IMR-90 (cell line): ENCODE results near the gene ARRDC1. TPM values are rescaled to one million over a fixed set of nuclear protein-coding genes. Genes with fewer than 3 reads are reported as not detected.

Experiments
- ATAC-seq: fragments of 200-7000 bp; cut with Tn5 transposase; 2 replicates; pipeline ENCODE4 v1.9.1; 2020; ENCODE audit warnings: low read depth, mild to moderate bottlenecking, moderate library complexity
- BruUV-seq: library from RNA; stranded (reverse); fragments of 400-500 nt; replicated peaks from 2 replicates; lab custom pipeline; 2021; lab: Mats Ljungman, UMichigan
- CTCF ChIA-PET: fragments of 300-600 bp; formaldehyde crosslinking; extraction: SDS; loops from one replicate; lab custom pipeline; 2021; ENCODE audit warnings: antibody characterized with exemption; lab: Yijun Ruan, JAX
- POLR2A ChIA-PET: fragments of 300-600 bp; sonication (Branson Sonifier 250); formaldehyde crosslinking; loops from one replicate; lab custom pipeline; 2022; ENCODE audit warnings: antibody characterized with exemption; ENCODE audit not compliant: unreplicated experiment; lab: Charles Lee
- DNase-seq: peaks from one replicate; pipeline ENCODE4 v3.0.0; 2013
- H2AFZ ChIP-seq: replicated peaks from 2 replicates; pipeline ENCODE3; 2013; ENCODE audit warnings: low read length, mild to moderate bottlenecking; ENCODE audit not compliant: poor library complexity
- H2AK5ac ChIP-seq: 2 replicates; pipeline ENCODE4 v1.6.1; 2013; ENCODE audit warnings: low read depth, low read length, inconsistent platforms
- H2AK9ac ChIP-seq: replicated peaks from 2 replicates; pipeline ENCODE3; 2013; ENCODE audit warnings: mild to moderate bottlenecking, low read depth, low read length, moderate library complexity; ENCODE audit not compliant: poor library complexity
- H2BK120ac ChIP-seq: 2 replicates; pipeline ENCODE4 v1.6.1; 2013; ENCODE audit warnings: low read depth, low read length, inconsistent platforms
- H2BK15ac ChIP-seq: 3 replicates; pipeline ENCODE4 v1.6.1; 2013; ENCODE audit warnings: low read depth, low read length, inconsistent platforms
- H2BK20ac ChIP-seq: 2 replicates; pipeline ENCODE4 v1.6.1; 2013; ENCODE audit warnings: low read depth, mild to moderate bottlenecking, inconsistent platforms, low read length, moderate library complexity
- H2BK5ac ChIP-seq: 2 replicates; pipeline ENCODE4 v1.6.1; 2013; ENCODE audit warnings: mild to moderate bottlenecking, low read depth, low read length, inconsistent platforms; ENCODE audit not compliant: poor library complexity, severe bottlenecking
- H3K14ac ChIP-seq: replicated peaks from 2 replicates; pipeline ENCODE4 v1.6.1; 2013; ENCODE audit warnings: low read depth, low read length, inconsistent platforms
- H3K18ac ChIP-seq: 2 replicates; pipeline ENCODE4 v1.6.1; 2013; ENCODE audit warnings: low read depth, low read length, control low read depth
- H3K23ac ChIP-seq: 2 replicates; pipeline ENCODE4 v1.6.1; 2013; ENCODE audit warnings: low read depth, low read length, inconsistent platforms
- H3K27ac ChIP-seq: 2 replicates; pipeline ENCODE4 v1.5.1; 2013; ENCODE audit warnings: mild to moderate bottlenecking, control low read depth, low read length; ENCODE audit not compliant: insufficient read depth
- H3K27me3 ChIP-seq: 2 replicates; pipeline ENCODE4 v1.6.1; 2013; ENCODE audit warnings: low read length; ENCODE audit not compliant: control insufficient read depth, insufficient read depth
- H3K36me3 ChIP-seq: 2 replicates; pipeline ENCODE4 v1.6.1; 2013; ENCODE audit warnings: low read length, mixed read lengths; ENCODE audit not compliant: control insufficient read depth, insufficient read depth
- H3K4ac ChIP-seq: 2 replicates; pipeline ENCODE4 v1.6.1; 2013; ENCODE audit warnings: low read depth, low read length, inconsistent platforms
- H3K4me1 ChIP-seq: 2 replicates; pipeline ENCODE4 v1.6.1; 2013; ENCODE audit warnings: low read length, mixed read lengths; ENCODE audit not compliant: control insufficient read depth, insufficient read depth
- H3K4me2 ChIP-seq: 2 replicates; pipeline ENCODE4 v1.6.1; 2013; ENCODE audit warnings: low read depth, mild to moderate bottlenecking, control low read depth, low read length, moderate library complexity
- H3K4me3 ChIP-seq: 2 replicates; pipeline ENCODE4 v1.5.1; 2013; ENCODE audit warnings: low read depth, mild to moderate bottlenecking, control low read depth, low read length, moderate library complexity; ENCODE audit not compliant: insufficient read depth
- H3K56ac ChIP-seq: 2 replicates; pipeline ENCODE4 v1.6.1; 2013; ENCODE audit warnings: low read length, inconsistent platforms; ENCODE audit not compliant: insufficient read depth; ENCODE audit errors: extremely low read depth
- H3K79me1 ChIP-seq, 2 experiments: 2 replicates each; pipeline ENCODE4 v1.6.1; 2013; ENCODE audit warnings: low read length in 2 of 2, inconsistent platforms in 1 of 2, low read depth in 1 of 2
- H3K9ac ChIP-seq: 2 replicates; pipeline ENCODE4 v1.6.1; 2013; ENCODE audit warnings: low read depth, low read length, control low read depth
- H3K9me1 ChIP-seq: 2 replicates; pipeline ENCODE4 v1.6.1; 2013; ENCODE audit warnings: low read length, inconsistent platforms; ENCODE audit not compliant: insufficient read depth
- H3K9me3 ChIP-seq: 2 replicates; pipeline ENCODE4 v1.6.1; 2013; ENCODE audit warnings: low read length; ENCODE audit not compliant: control insufficient read depth, insufficient read depth
- H4K20me1 ChIP-seq: 2 replicates; pipeline ENCODE4 v1.6.1; 2013; ENCODE audit warnings: low read length, inconsistent platforms; ENCODE audit not compliant: insufficient read depth
- H4K5ac ChIP-seq: 2 replicates; pipeline ENCODE4 v1.6.1; 2013; ENCODE audit warnings: mild to moderate bottlenecking, low read depth, low read length, control low read depth
- H4K8ac ChIP-seq, 2 experiments: 2 replicates each; pipeline ENCODE4 v1.6.1; 2013; ENCODE audit warnings: low read depth in 2 of 2, low read length in 2 of 2, control low read depth in 1 of 2, inconsistent platforms in 1 of 2
- H4K91ac ChIP-seq: 2 replicates; pipeline ENCODE4 v1.6.1; 2013; ENCODE audit warnings: low read depth, low read length, inconsistent platforms; ENCODE audit not compliant: insufficient read depth
- BHLHE40 ChIP-seq: fragments of 150-350 bp; IDR thresholded peaks from 2 replicates; pipeline ENCODE4 v1.6.1; 2016; ENCODE audit warnings: mild to moderate bottlenecking, low read depth, low read length
- CEBPB ChIP-seq: IDR thresholded peaks from 2 replicates; pipeline ENCODE4 v1.6.1; 2012; ENCODE audit warnings: low read depth, low read length, improper control_type of control experiment
- CTCF ChIP-seq: conservative IDR thresholded peaks from 2 replicates; pipeline ENCODE4 v1.5.1; 2012; ENCODE audit warnings: mild to moderate bottlenecking, low read depth, low read length, improper control_type of control experiment
- ELK1 ChIP-seq: fragments of 150-350 bp; IDR thresholded peaks from 2 replicates; pipeline ENCODE4 v1.6.1; 2016; ENCODE audit warnings: low read depth, mild to moderate bottlenecking, low read length, moderate library complexity, borderline replicate concordance
- FOS ChIP-seq: fragments of 150-350 bp; IDR thresholded peaks from 2 replicates; pipeline ENCODE4 v1.6.1; 2016; ENCODE audit warnings: low read depth, low read length
- MAFK ChIP-seq: IDR thresholded peaks from 2 replicates; pipeline ENCODE4 v1.6.1; 2012; ENCODE audit warnings: low read depth, low read length, improper control_type of control experiment
- MAZ ChIP-seq: IDR thresholded peaks from 2 replicates; pipeline ENCODE4 v1.6.1; 2012; ENCODE audit warnings: low read depth, mild to moderate bottlenecking, low read length, improper control_type of control experiment, moderate library complexity, borderline replicate concordance
- MXI1 ChIP-seq: IDR thresholded peaks from 2 replicates; pipeline ENCODE4 v1.6.1; 2012; ENCODE audit warnings: low read depth, mild to moderate bottlenecking, low read length, moderate library complexity, borderline replicate concordance
- NFE2L2 ChIP-seq: fragments of 150-350 bp; IDR thresholded peaks from 2 replicates; pipeline ENCODE4 v1.6.1; 2016; ENCODE audit warnings: low read depth, mild to moderate bottlenecking, low read length
- POLR2A ChIP-seq: IDR thresholded peaks from 2 replicates; pipeline ENCODE4 v1.6.1; 2012; ENCODE audit warnings: mild to moderate bottlenecking, low read depth, low read length
- RAD21 ChIP-seq: IDR thresholded peaks from 2 replicates; pipeline ENCODE4 v1.6.1; 2012; ENCODE audit warnings: low read length, improper control_type of control experiment
- RCOR1 ChIP-seq: IDR thresholded peaks from 2 replicates; pipeline ENCODE4 v1.6.1; 2012; ENCODE audit warnings: mild to moderate bottlenecking, low read length, improper control_type of control experiment; ENCODE audit not compliant: insufficient replicate concordance
- RFX5 ChIP-seq: IDR thresholded peaks from 2 replicates; pipeline ENCODE4 v1.8.0; 2012; ENCODE audit warnings: low read depth, mild to moderate bottlenecking, low read length, moderate library complexity
- SMC3 ChIP-seq: fragments of 150-350 bp; IDR thresholded peaks from 2 replicates; pipeline ENCODE4 v1.6.1; 2016; ENCODE audit warnings: low read depth, mild to moderate bottlenecking, antibody characterized with exemption, low read length, moderate library complexity
- USF2 ChIP-seq: fragments of 150-350 bp; IDR thresholded peaks from 2 replicates; pipeline ENCODE4 v1.6.1; 2017; ENCODE audit warnings: mild to moderate bottlenecking, antibody characterized with exemption, low read length, low read depth
- WGBS, 2 experiments: methylation state at CpG; one replicate each; pipeline versions ENCODE4 v1.1.5 to v1.1.7; 2013; ENCODE audit warnings: missing lambda C conversion rate in 2 of 2; ENCODE audit not compliant: insufficient read length in 1 of 2; ENCODE audit errors: extremely low coverage in 2 of 2; 5-methylcytosine and 5-hydroxymethylcytosine counted together
- dilution Hi-C: fragments of 300-500 bp; cut with HindIII; formaldehyde crosslinking; loops from one replicate; pipeline ENCODE4 v1.14.3; 2018; ENCODE audit warnings: low sequenced_read_pairs; ENCODE audit not compliant: unreplicated experiment
- in situ Hi-C: fragments of 300-500 bp; cut with MboI; formaldehyde crosslinking; loops from 3 replicates; pipeline ENCODE4 v1.14.3; 2019; ENCODE audit warnings: low sequenced_read_pairs, inconsistent platforms, mixed read lengths
- intact Hi-C: fragments of 100-400 bp; cut with micrococcal nuclease; formaldehyde crosslinking; loops from 2 replicates; pipeline ENCODE4 v1.10.0; 2022
- polyA plus RNA-seq, 3 experiments: library from polyadenylated mRNA; depleted of rRNA; stranded (reverse); fragments of >200 nt; gene quantifications; 2 replicates each; pipeline ENCODE4 v1.2.3, GENCODE V29; 2012; ENCODE audit warnings: low replicate concordance in 1 of 3
- total RNA-seq: library from RNA; depleted of rRNA; stranded (reverse); fragments of >200 nt; gene quantifications from 2 replicates; pipeline ENCODE4 v1.2.3, GENCODE V29; 2012

Gene ARRDC1
- total and polyA plus RNA-seq, 2 of the 4 experiments (the other 2 are of a cell fraction) = 7.7 to 41.4 TPM

DNA sequence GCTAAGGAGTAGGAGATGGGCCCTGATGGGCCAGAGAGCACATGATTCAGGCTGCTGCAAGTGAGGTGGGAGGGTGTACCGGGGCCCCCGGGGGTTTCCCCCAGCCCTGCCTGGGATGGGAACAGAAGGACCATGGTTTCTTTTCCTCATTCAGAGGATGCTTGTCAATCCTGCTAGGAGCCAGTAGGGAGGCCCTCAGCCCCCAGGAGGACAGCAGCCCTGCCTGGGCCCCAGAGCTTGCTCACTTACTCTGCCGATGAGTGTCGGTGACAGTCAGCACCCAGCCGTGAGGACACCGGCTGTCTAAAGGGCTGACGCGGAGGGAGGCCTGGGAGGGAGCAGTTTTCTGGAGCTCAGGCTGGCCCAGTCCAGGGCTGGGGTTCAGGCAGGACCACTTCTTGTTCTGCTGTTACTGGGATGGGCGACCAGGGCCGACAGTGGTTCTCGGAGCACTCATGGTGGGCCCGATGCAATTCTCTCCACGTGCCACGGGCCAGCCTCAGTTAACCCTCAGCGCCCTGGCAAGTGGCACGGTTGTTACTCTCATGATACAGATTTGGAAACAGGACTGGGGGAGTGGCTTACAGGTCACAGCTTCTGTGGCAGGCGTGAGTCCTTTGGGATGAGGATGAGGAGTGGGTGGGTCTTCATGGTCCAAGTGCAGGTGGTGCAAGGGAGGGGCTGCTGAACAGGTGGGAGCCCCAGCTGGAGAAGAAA, 1.8 kb downstream of the ARRDC1 start:
- peaks cover 5% of the 10 kb centered on the region; the same call in 1 of the 2 replicates for H3K27me3 ChIP-seq
- no peaks in the 10 kb centered on the region for H3K36me3 ChIP-seq
- H3K79me1 ChIP-seq = peaks cover 6 to 44% of the 10 kb centered on the region in 2 experiments; a peak in 3 of 4 replicates
- H3K18ac ChIP-seq = no peak overlapping the region
- peak overlapping the region; percentile 9; the same call in 1 of the 2 replicates for H3K4me3 ChIP-seq
- no peaks in the 10 kb centered on the region for H3K9me3 ChIP-seq
- no peak overlapping the region for H3K9ac ChIP-seq
- H2AK9ac ChIP-seq = peak overlapping the region; percentile 75
- H3K4me1 ChIP-seq = peaks cover 23% of the 10 kb centered on the region
- no peak overlapping the region for H3K4ac ChIP-seq
- no peak overlapping the region for H3K14ac ChIP-seq
- H2BK120ac ChIP-seq = no peak overlapping the region
- peaks cover 10% of the 10 kb centered on the region for H3K9me1 ChIP-seq
- in situ Hi-C loops = no loop called here
- DNase-seq (peak; percentile 33), ATAC-seq (no peak)
- H2BK5ac ChIP-seq = no peak overlapping the region
- dilution Hi-C loops = no loop called here
- peaks cover 24% of the 10 kb centered on the region for H4K20me1 ChIP-seq
- no peak overlapping the region for H3K23ac ChIP-seq
- POLR2A ChIA-PET = interaction anchor here (0.7 kb wide), 1 partner anchor 9 kb away, joined by 5 read pairs; no protein-coding TSS in a partner anchor
- CTCF ChIA-PET = no interaction called here
- H3K27ac ChIP-seq = no peak overlapping the region
- H3K56ac ChIP-seq = no peak overlapping the region
- peak overlapping the region; percentile 88 for H3K4me2 ChIP-seq
- no TSS peak for BruUV-seq
- H4K91ac ChIP-seq = no peak overlapping the region
- 0 out of 2 replicates have a peak overlapping the region, but pooled peaks have one; percentile 29 for H2AK5ac ChIP-seq
- H4K8ac ChIP-seq = no peak overlapping the region
- H2BK20ac ChIP-seq = no peak overlapping the region
- WGBS, 2 experiments = 76% methylated on average over 3 of the region's 17 CpGs; no CpG with 5 or more reads in 1 of the 2 experiments
- intact Hi-C loops = no loop called here
- no peak overlapping the region for H2BK15ac ChIP-seq
- no peak overlapping the region for H2AFZ ChIP-seq
- H4K5ac ChIP-seq = no peak overlapping the region
- TF ChIP-seq RAD21 (no peak), SMC3 (no peak), POLR2A (no peak), BHLHE40 (no peak), MAZ (no peak), MAFK (no peak), USF2 (no peak), NFE2L2 (no peak), ELK1 (no peak), MXI1 (no peak), CEBPB (no peak), CTCF (no peak), FOS (no peak), RFX5 (no peak), RCOR1 (no peak)
